ENCODE data around the gene TFCP2L1. TPM values are rescaled to one million over a fixed set of nuclear protein-coding genes. Genes with fewer than 3 reads are reported as not detected.
"Not testable (repeated sequence)": the region's sequence is repeated elsewhere in the genome, so short reads cannot be mapped to it uniquely, and the experiment has no call there.

The TFCP2L1 gene
- total RNA-seq, 1 experiment from 2014 or later, result 1.3 TPM

DNA sequence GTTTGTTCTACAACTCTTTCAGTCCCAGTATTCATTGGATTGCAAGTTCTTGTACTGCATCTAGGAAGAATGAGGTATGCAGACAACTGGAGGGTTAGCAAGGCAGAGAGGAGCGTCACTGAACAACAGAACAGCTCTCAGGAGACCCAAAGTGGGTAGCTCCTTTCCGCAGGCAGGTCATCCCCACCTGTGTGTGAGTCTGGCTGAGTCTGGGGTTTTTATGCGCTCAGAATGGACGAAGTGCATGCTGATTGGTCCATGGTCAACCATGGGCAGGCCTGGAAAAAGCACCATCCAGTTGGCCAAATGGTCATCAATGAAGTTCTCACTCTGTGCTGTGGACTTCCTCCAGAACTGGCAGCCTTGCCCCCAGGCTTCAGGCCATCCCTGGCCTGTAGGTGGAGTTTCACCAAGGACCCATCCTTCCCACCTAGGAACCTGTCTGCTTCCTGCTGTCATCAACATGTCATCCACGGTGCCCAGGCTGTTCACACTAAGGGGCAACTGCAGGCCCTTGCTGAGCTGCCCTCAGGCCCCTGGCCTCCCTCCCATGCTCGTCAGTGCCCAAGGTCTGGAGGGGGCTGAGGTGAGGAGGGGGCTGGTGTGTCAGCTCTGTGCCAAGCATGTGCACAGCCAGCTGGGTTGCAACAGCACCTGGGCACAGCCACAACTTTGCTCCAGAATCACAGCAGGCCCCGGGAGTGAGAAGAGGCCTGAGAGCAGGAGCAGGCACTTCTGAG is 11.1 kb upstream of the TFCP2L1 start:
- no peak for DNase-seq (ENCODE audit: low read depth)

DNA sequence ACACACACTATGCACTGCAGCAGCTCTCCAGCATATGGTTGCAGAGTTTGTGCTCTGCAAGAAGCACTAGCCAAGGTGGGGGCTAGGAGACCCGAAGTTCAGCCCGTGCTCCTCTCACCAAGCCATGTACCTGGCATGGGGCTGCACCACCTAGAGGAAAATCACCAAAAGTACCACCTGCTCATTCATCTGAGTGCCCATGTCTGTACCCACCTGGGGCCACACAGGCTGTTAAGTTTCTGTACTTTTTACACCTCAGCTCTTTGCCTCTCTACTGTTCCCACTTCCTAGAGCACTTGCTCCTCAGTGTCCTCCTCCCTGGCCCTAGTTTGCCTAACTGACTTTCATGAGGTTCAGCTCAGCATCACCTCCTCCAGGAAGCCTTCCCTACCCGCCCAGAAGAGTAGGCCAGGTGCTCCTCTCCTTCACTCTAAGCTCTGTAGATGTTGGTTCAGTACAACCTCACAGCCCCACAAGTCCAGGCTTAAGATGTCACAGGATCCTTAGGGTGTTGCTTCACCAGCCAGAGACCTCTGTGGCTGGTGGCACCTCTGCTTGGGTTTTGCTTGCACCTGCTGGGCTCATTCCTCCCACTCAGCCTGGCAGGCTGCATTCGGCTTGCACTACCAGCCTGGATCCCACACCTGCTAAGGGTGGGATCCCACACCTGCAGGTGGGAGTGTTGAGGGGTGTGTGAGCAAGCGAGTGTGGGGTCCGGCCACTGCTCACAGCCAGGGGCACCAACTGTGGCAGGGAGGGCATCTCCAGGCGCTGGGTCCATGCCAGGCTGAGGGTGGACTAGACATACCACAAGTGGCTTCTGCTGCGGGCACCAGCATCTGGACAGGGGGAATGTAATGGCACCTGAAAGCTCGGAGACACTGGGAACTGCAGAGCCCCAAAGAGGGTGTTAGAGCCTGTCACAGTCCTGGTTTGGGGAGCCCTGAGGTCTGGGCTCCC is 10.2 kb upstream of the TFCP2L1 start:
- no peak for DNase-seq (ENCODE audit: low read depth)

DNA sequence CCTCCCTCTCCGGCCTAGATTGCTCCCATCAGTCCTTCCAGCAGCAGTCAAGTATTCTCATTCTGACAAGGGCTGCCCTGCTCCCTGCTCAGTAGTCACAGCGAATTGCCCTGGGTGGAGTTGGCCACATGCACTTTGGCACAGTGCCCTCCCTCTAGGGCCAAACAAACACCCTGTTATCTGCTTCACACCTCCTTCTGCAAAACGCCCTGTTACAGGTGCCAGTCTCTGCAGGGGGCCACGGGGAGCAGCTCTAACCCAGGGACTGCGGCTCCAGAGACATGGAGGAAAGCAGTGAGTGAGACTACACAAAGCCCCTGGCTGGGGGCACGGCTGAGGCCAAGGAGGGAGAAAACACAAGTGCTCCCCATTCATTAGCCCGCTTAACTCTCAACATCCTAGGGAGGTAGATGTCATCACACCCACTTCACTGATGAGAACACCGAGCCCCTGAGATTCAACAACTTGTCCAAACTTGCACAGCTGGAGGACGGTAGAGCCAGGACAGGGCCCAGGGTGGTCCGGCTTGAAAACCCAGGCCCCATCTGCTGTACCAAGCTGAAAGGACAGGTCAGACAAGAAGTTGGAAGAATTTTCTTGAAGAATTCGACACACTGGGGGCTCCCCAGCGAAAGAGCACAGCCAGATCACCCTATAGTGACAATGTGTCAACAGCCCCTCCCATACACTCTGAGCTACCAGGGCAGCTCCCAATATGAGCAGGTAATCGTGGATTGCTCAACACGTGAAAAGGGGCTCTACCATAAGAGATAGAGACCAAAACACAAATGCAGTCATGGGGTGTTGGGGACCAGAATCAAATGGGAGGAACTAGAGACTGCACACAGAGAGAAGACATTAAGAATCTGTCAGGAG is 8.7 kb upstream of the TFCP2L1 start:
- no peak for DNase-seq (ENCODE audit: low read depth)

DNA sequence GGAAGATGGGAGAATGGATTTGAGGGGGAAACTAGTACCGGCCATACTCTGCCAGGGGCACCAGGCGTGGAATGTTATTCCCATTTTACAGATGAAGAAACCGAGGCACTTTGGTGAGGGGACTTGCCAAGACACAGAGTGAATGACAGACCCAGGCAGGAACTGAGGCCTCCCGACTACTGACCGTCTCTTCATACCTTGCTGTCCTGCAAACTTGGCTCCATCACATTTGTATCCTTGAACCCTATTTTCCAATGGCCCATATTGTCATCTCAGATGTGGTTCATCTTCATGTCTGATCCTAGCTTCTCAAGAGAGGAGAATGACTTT is 6.2 kb upstream of the TFCP2L1 start:
- no peak for DNase-seq (ENCODE audit: low read depth)

DNA sequence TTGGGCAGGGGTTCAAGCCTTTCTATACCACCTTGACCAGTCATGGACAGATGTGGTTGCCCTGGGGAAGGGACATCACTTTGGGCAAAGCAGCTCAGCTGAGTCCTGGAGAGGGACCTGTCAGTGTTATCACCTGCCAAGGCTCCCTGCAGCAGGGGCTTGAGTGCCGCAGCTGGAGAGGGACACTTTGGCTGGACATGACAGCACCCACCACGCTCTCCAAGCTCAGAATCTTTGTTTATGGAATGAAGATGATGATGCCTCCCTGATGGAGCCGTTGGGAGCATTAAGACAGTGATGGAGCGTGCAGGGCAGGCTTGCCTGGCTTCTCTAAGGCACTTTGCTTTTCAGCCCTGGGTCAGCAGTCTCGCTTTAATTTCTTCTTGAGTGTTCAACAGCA is 4.3 kb upstream of the TFCP2L1 start:
- DNase-seq (ENCODE audit: low read depth), result no peak

DNA sequence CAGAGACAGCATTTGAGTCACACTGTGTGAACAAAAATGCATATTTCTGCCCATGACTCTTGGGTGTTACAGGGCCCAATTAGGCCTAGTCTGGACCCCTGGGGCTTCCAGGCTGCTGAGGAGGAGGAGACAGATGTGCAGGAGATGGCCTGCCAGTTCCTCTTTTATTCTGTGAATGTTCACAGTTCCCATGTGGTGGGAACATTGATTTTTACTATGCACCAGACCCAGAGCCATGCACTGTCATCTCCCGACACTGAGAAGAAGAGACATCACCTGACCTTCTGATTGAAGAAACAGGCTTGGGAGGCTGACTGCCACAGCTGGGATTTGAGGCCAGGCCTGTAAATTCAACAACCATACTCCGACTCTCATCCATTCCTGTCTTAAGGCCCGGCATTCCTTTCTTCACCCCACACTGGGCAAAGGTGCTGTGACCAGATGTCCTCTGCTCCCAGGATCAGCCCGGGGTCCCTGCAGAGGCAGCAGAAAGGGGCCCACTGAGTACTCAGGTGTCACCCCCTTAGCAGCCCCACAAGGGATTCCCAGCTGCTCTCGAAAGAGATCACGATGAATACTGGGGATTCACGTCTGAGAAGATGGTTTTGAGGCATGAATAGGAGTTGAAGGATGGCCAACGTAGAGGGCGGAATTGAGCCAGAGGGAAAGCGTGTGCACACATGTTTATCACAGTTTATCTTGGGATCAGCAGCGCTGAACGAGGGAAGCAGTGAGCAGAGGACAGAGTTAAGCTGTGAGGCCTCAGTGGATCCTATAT is 3.6 kb upstream of the TFCP2L1 start:
- no peak for DNase-seq (ENCODE audit: low read depth)

DNA sequence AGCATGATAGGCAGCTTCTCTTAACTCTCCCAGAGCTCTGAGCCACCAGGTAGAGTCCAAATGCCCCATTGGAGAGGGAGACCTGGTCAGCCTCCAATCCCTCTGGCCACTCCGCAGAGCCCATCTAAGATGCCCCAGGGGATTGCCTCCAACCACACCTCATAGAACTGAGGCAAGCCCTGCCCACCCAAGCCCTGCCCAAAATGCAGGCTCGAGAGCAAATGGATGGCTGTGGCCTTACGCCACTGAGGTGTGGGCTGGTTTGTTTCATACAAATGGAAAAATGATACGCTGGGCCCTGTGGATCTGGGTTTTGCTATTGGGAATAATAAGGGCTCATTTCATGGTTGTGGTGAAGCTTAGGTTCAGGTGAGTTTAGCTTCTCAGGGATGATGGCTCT is 3.0 kb upstream of the TFCP2L1 start:
- DNase-seq (ENCODE audit: low read depth), result no peak

DNA sequence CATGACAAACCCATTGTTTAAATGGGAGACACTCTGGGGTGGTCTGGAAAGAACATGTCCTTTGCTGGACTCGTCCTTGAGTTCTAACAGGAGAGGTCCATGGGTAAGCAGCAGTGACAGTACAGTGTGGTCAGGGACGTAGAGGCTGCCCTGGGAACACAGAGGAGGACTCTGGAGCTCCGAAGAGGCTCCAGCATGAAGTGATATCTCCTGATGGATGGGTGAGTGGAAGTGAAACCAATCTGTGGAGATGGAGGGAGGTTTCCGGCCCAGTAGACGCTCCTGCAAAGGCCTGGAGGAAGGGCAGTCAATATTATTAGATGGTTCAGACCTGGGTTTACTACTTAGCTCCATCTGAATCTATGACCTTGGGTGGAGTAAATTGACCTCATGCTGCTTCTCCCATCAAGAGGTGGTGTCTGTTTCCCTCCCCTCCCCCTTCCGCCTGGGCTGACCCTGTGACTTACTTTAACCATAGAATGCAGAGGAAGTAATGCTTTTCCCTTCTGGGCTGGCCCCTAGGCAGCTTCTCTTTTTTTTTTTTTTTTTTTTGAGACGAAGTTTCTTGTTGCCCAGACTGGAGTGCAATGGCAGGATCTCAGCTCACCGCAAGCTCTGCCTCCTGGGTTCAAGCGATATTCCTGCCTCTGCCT is 2.3 kb upstream of the TFCP2L1 start:
- no peak for DNase-seq (ENCODE audit: low read depth)

DNA sequence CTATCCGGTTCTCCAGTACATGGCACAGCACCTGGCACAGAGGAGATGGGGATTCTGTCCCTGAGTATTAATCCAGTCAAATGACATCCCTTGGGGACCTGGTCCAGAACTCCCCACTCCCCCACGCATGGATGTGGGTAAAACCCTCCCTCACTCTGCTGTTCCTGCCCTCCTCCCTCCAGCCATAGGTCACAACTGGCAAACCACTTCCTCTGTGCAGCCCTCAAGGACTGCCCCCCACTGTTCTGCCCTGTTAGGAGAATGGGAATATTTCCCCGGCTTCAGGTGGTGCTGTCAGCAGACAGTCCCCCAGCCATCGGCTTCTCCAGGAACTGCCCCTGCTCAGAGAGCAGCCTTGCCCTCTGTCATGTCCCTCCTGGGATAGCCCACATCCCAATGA is 1.5 kb upstream of the TFCP2L1 start:
- no peak for DNase-seq (ENCODE audit: low read depth)

DNA sequence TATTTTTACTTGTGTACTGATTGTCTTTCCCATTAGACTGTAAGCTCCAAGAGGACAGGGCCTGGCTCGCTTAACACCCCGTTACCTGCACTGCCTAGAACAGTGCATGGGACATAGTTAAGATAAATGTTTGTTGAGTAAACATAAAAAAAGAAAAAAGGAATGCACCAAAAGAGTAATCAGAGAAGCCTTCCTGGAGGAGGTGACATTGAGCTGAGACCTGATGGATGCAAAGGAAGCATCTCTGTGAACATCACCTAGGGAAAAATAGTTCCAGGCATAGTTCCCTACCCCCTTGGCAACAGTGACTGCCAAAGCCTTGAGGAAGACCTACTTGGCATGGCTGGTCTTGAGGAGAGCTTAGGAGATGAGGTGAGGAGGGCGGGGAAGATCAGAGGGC is 924 bp upstream of the TFCP2L1 start:
- DNase-seq (ENCODE audit: low read depth), result no peak

DNA sequence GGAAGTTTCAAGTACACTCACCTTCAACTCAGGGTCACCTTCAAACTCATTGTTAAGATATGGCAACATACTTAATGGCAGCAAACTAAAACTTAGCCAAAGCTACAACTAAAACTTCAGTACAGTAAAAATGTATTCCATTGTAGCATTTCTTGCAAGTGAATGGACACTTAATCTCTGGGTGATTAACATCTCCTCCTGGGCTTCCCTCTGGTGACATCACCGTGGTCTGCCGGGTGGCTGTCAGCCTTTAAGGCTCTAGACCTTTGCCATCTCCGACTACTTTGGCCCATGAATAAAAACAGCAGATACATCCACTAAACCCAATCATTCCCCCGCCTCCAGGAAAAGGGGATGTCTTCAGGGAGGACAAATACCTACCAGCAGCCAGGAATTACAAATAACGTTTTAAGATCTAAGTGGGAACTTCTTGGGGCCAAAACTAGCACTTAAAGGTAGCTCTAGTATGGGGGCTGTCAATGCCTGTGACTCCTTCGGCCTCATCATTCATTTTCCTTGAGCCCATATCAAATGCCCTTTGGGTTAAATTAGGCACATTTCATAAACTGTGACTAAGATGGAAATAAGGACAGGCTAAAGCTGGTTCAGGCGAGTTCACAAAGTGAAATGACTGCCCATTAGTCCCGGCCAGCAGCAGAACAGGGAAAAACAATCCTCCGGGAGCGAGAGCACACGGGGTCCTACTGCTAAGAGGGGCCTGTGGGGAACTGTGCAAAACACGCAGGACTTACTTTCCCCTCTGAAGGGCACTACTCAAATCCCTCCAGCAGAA is 1.1 kb downstream of the TFCP2L1 start:
- peak; percentile 28 for DNase-seq (ENCODE audit: low read depth)

DNA sequence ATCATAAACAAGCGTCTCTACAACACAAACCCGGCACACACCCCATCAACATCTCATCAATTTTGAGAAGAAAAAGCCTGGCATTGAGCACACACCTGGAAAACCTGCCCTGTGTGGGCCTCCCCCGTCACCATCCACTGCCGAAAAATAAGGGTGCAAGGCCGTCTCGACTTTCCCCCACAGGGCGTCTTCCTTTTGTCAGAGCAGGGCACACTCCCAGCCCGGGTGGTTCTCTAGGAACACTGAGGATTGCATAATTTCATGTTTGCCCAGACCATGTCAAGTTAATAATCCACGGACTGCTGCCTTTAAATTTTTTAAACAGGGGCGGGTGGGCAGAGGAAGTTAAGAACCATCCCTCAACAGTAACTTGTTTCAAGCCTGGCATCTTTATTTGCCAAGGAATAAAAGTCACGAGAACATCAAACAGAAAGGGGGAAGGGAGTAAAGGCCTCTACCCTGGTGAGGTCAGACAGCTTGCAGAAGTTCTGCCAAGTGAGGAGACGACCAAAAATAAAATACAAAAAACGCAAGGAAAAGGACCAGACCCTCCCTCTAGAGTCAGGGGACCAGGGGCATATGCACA is 2.1 kb downstream of the TFCP2L1 start:
- no peak for DNase-seq (ENCODE audit: low read depth)

DNA sequence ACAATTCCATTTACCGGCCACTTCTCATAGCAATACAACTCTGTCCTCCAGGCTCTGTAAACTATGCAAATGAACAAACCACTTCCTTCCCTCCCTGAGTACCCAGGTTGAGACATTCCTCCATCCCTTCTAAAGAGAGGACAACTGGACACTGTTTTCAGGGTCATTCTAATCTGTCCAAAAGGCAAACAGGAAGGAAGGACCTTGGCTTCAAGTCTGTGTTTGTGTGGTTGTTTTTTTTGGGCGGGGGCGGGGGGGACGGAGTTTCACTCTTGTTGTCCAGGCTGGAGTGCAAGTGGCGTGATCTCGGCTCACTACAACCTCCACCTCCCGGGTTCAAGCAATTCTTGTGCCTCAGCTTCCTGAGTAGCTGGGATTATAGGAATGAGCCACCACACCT is 3.3 kb downstream of the TFCP2L1 start:
- no peak for DNase-seq (ENCODE audit: low read depth)

DNA sequence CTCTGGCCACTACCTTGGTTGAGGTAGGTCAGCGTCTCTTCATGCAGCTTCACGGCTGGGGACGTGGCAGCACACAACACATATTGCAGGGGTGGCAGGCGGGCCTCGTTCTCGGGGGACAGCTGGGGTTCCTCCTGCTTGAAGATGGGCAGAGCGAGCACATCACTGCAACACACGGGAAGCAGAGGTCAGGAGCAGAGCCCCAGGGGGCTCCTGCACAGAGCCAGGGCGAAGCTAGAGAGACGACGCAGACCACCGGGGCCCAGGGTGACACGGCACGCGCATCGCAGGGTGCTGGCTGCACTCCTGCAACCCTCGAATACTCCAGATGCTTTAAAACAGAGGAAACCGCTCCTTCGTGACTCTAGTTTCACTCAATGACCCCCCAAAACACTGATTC is 3.9 kb downstream of the TFCP2L1 start:
- DNase-seq (ENCODE audit: low read depth), result no peak

DNA sequence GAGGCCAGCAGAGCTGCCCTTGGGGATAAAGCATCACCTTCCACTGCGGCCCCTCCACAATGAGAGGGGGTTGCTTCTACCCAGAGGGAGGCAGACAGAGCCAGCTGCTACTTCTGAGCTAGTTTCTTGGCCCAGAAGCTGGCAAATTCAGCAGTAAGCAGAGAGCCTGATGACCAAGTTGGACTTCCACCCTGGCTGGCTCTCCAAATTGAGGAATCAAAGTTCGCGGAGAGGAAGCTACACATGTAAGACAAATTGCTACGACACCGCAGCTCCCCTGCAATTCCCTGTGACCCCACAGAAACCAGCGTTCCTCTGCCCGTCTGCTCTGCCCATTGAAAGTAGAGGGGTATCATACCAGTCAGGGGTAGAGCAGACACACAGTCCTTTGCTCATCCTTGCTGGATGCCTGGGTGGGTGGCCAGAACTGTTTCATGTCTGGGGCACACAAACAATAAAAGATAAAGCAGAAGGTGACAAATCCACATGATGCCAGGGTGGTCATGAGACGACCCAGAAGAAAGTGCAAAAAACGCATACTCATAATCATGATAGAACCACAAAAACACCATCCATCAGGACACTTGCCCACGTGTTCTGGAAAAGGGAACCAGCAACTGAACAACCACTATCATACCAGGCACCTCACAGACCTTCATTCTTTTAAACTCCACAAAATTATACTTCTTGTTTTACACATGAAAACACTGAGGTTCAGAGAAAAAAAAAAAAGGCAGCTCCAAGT is 5.4 kb downstream of the TFCP2L1 start:
- DNase-seq (ENCODE audit: low read depth), result no peak

DNA sequence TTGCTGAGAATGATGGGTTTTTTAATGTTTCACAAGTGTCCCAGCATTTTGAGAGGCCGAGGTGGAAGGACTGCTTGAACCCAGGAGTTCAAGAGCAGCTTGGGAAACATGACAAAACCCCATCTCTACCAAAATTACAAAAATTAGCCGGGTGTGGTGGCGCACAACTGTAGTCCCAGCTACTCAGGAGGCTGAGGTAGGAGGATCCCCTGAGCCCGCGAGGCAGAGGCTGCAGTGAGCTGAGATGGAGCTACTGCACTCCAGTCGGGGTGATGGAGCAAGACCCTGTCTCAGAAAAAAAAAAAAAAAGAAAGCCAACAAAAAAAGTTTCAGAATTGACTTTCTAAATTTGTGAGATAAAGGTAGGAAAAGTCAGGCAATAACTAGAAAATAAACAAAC is 8.7 kb downstream of the TFCP2L1 start:
- no peak for DNase-seq (ENCODE audit: low read depth)

DNA sequence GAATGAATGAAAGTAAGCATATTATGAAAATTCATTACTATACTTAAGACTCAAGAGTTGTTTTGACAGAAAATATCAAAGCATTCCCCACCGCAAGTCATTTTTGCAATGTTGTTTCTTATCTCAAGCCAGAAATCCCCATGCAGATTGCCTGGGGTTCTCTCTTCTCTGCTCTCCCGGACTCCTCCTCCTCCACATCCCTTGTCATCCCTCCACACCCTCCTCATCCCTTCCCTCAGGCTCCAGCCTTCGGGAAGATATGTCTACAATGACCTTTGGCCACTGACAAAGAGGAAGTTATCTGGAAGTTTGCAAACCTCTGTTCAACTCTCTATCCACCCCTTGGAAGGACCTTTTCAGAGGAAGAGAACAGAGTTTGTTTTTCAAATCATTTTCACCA is 11.9 kb downstream of the TFCP2L1 start:
- DNase-seq (ENCODE audit: low read depth), result no peak

DNA sequence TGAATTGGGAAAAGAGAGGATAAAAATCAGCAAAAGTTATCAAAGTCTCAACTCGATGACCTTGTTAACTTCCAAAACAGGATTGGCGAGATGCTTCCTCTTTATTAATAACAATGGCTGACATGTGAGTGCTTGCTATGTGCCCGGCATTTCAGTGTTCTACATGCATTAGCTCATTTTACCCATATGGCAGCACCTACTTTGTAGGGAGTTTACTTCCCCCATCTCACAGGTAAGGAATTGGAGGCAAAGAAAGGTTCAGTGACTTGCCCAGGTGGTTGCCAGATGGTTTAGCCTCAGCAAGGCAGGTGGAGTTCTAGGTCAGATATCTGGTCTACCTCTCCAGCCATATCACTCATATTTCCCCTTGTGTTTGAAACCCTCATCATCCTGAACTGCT is 12.4 kb downstream of the TFCP2L1 start:
- DNase-seq (ENCODE audit: low read depth), result no peak

DNA sequence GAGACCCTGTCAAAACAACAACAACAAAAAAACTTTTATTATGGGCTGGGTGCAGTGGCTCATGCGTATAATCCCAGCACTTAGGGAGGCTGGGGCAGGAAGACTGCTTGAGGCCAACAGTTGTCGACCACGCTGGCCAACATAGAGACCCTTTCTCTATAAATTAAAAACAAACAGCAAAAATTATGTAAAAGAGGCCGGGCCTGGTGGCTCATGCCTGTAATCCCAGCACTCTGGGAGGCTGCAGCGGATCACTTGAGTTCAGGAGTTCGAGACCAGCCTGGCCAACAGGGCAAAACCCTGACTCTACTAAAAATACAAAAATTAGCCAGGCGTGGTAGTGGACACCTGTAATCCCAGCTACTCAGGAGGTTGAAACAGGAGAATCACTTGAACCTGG is 15.6 kb downstream of the TFCP2L1 start:
- DNase-seq (ENCODE audit: low read depth), result not testable (repeated sequence)

Data from Daoy (cell line).